Activated T-cell treated with anti-CD3 and anti-CD28 coated beads for 1 hour (primary cell): ENCODE results near the gene CPXM2.
"Not testable (repeated sequence)": the region's sequence is repeated elsewhere in the genome, so short reads cannot be mapped to it uniquely, and the experiment has no call there.

ENCODE experiments used
- DNase-seq: peaks from one replicate; pipeline ENCODE4 v3.0.0-alpha.2; 2020; ENCODE audit warnings: low read depth

CPXM2 gene

DNA sequence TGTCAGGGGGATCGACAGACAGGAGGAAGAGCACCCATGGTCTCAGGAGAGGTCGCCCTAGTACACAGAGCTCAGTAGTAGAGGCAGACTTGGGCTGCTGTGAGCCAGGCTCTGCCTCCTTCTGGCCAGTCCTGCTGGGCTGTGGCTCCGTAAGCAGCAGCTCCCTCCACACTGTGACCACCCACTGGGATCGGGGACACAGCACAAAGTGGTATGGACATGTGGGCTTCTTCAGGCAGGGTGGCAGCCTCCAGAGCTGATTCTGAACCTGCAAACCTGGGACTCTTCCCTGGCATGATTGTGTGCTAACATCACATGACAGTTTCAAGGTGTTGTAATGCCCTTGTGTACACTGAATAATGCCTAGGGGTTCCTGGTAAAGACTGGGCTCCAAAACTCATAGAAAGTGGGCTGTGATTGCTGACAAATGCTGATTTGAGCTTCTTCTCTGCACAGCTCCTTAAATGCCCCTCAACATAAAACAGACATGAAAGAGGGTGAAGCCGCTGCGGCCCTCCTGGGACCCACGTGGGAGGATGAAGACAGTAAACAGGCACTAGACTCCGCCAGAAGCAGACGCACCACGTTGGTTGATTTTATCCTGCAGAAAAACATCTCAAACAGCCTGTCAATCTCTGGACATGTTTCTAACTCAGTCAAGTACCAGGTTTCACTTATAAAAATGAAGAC lies 148.7 kb downstream of the CPXM2 start:
- DNase-seq, result no peak

DNA sequence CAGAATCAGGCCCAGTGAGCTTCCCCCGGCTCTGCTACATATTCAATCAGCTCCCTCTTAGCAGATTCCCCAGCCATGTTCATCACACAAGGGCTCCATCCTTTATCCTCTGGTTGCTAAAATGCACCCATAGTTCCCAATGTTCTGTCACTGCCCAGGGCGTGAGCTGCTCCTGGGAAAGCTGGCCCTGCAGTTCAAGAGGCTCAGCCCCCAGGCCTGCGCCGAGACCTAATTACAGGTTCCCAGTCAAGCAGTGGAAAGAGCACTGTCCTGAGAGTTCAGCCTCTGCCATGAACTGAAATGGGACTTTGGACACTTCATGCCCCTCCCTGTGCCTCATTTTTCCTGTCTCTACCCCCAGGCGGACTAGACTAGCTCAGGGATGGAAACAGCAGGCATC lies 149.9 kb downstream of the CPXM2 start:
- no peak for DNase-seq

- no peak for DNase-seq
Observed at GRCh38 chr10:123741146-123741545, 150.5 kb downstream of the CPXM2 start.

- not testable (repeated sequence) for DNase-seq
Observed at GRCh38 chr10:123736917-123737316, 154.7 kb downstream of the CPXM2 start.

DNA sequence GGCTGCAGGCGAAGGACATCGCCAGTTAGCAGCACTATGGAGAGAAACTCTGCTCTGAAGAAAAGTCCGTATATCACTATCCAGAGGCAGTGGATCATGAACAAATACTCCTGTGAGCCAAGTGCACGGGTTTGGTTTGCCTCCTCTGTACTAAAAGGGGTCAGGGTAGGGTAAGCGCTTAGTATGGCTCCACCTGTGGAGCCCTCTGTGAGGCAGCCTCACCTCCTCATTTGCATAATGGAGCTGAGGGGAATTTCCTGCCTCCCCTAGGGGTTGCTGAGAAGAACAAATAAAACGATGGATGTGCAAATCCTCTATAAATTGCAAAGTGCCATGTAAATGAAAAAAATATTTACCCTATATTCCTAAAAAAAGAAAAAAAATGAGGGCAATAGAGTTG lies 162.1 kb downstream of the CPXM2 start:
- no peak for DNase-seq

- DNase-seq, result no peak
Observed at GRCh38 chr10:123726836-123727235, 164.8 kb downstream of the CPXM2 start.

GRCh38 chr10:123726381-123726780 lies 165.2 kb downstream of the CPXM2 start:
- DNase-seq, result no peak

- no peak for DNase-seq
Observed at GRCh38 chr10:123724747-123725146, 166.9 kb downstream of the CPXM2 start.

GRCh38 chr10:123722351-123722750 lies 169.3 kb downstream of the CPXM2 start:
- DNase-seq, result no peak

DNA sequence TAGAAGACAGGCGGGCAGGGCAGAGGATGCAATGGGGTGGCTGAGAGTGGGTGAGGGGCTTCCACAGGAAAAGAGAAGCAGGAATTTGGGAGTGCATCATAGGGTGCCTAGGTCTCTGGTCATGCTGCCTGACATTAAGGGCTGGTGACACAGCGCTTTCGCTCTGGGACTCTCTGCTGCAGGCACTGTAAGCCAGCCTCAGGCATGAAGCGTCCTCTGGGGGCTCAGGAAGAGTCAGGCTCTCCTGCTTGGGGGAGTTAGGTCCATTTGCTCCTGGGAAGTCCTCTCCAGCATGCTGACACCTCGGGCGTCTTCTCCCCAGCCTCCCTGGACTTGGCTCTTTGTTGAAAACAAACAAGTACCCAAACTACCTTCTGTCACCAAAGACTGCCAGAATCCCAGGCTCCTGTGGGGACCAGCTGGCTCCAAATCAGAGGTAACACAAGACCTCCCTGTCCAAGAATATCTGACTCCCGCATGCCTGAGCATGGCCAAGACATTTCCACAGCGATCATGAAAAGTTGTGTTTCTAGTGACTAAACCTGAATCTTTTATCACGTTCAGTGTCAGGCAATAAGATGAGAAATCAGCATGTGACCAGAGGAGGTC lies 170.1 kb downstream of the CPXM2 start:
- no peak for DNase-seq

- no peak for DNase-seq
Observed at GRCh38 chr10:123720536-123720935, 171.1 kb downstream of the CPXM2 start.

- no peak for DNase-seq
Observed at GRCh38 chr10:123718544-123719060, 173.0 kb downstream of the CPXM2 start.

GRCh38 chr10:123717336-123717735 lies 174.3 kb downstream of the CPXM2 start:
- DNase-seq, result no peak

DNA sequence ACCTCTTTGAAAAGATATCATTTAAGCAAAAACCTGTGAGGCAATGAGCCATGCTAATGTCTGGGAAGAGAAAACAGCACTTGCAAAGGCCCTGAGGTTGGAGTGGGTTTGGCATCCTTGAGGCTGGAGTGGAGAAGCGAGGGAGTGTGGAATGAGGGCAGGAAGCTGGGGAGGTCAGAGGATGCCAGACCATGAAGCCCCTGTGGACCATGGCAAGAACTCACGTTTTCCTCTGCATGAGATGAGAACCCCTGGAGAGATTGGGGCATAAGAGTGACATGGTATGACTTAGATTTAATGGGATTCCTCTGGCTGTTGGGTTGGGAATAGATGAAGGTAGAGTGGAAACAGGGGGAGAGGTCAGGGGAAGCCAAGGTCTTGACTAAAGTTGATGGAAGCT lies 176.1 kb downstream of the CPXM2 start:
- no peak for DNase-seq

DNA sequence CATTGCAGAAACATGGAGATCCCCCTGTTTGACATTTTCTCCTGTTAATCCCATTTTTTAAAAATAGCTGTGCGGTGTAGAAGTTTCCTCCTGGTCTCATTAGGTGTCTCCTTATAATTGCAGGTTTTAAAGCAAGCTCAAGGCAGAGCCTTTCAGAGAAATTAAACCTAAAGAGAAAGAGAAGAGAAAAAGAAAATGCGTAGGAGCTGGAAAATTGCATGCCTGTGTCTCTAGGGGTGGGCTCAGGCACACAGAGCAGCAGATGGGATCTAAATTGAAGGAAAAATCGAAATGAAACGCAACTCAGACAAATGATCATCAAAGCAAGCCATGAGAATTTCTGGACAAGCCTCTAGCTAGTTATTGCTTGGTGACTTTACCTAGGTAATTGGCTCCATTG lies 185.4 kb downstream of the CPXM2 start:
- DNase-seq, result no peak

GRCh38 chr10:123704812-123705211 lies 186.8 kb downstream of the CPXM2 start:
- DNase-seq, result no peak

- DNase-seq, result no peak
Observed at GRCh38 chr10:123704076-123704475, 187.5 kb downstream of the CPXM2 start.

DNA sequence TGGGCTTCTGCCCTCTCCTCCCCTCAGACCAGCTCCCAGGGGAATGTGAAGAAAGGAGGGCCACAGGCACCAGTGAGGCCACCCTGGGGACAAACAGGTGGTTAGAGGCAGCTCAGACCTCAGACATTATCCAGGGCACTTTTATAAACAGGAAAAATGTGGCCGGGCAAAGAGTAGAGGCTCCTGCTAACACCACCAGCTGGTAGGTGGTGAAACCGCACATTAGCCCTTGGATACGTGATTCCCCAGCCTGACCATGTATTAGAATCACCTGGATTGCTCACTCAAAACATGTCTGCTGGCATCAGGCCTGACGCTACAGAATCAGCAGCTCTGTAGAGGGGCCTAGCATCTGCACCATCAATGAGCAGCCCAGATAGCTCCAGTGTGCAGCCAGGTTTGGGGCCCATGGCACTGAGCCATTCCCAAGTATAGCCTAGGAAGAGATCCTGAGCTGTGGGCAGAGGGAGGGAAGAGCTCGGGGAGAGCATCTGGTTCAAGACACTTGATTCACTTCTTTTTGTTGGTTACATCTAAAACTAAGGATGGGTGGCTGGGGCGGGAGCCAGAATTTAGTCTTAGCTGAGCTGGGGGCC lies 188.3 kb downstream of the CPXM2 start:
- no peak for DNase-seq
